OCI-M2 (cell line): Measurements from ENCODE around the gene MFSD6L.

Experiments
- DNase-seq: peaks from one replicate; lab custom pipeline; 2025; ENCODE audit not compliant: unreplicated experiment; lab: John Stamatoyannopoulos, UW

Gene MFSD6L

GRCh38 chr17:8747742-8748141 lies 51.4 kb downstream of the MFSD6L start:
- no peak for DNase-seq
